Smooth muscle cell of the brain vasculature (primary cell): ENCODE measurements around the gene HPS3.
"Not testable (repeated sequence)": the region's sequence is repeated elsewhere in the genome, so short reads cannot be mapped to it uniquely, and the experiment has no call there.

ENCODE experiments used
- DNase-seq: peaks from one replicate; pipeline ENCODE4 v3.0.0-alpha.2; 2012; ENCODE audit warnings: low read depth, low spot score

Gene HPS3, protein sequence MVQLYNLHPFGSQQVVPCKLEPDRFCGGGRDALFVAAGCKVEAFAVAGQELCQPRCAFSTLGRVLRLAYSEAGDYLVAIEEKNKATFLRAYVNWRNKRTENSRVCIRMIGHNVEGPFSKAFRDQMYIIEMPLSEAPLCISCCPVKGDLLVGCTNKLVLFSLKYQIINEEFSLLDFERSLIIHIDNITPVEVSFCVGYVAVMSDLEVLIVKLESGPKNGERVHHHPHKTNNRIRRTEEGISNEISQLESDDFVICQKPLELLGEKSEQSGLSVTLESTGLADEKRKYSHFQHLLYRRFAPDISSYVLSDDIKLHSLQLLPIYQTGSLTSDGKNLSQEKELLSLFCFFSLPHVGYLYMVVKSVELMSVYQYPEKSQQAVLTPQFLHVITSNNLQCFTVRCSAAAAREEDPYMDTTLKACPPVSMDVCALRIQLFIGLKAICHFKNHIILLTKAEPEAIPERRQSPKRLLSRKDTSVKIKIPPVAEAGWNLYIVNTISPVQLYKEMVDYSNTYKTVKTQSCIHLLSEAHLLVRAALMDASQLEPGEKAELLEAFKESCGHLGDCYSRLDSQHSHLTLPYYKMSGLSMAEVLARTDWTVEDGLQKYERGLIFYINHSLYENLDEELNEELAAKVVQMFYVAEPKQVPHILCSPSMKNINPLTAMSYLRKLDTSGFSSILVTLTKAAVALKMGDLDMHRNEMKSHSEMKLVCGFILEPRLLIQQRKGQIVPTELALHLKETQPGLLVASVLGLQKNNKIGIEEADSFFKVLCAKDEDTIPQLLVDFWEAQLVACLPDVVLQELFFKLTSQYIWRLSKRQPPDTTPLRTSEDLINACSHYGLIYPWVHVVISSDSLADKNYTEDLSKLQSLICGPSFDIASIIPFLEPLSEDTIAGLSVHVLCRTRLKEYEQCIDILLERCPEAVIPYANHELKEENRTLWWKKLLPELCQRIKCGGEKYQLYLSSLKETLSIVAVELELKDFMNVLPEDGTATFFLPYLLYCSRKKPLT

DNA sequence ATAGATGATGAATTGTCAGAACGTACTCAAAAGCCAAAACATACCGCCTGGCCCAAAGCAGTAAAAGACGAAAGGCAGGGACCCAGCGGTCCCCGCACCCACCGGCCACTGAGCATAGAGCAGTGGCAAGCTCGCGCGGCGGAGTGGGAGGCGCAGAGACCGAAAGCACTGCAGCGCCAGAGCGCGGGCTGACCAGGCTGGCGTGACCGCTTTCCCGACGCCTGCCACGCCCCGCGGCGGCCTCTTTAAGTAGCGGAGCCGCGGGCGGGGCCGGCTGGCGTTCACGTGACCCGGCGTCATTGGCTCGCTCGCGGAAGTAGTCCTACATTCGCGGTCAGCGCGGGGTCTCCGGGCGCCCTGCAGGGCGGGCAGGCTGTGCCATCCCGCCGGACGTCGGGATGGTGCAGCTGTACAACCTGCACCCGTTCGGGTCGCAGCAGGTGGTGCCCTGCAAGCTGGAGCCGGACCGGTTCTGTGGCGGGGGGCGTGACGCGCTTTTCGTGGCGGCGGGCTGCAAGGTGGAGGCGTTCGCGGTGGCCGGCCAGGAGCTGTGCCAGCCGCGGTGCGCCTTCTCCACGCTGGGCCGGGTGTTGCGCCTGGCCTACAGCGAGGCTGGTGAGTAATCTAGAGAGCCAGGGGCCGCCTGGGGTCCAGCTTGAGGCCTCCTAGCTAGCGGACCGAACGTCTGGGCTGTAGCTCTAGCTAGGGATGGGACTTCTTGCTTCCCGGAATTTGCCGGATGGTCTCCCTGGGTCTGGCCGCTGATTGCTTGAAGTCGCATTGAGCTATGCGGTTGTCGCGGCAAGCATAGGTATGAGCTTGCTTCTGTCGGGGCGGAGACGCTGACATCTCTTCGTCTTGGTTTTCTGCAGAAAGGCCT, at the start of gene HPS3:
Gene HPS3, plus strand, starts transcription at position 313 of the 880 bp plus-strand sequence. Its CDS starts 86 bp downstream, at position 399.
- peak; percentile 75 for DNase-seq

GRCh38 chr3:149080011-149080698, 49.3 kb upstream of the HPS3 start:
- no peak for DNase-seq

DNA sequence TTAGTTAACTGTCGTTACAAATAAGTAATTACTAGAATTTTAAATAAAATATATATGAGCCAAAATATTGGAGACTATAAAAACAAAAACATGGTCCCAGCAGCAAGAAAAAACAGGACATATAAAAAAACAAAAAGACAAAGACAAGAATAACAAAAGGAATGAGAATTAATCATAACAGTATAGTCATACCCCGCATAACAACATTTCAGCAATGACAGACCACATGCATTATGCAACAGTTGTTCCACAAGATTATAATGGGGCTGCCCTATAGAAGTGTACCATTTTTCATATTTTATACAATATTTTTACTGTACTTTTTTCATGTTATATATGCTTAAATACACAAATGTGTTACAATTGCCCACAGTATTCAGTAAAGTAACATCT, 48.7 kb upstream of the HPS3 start:
- DNase-seq = no peak

- no peak for DNase-seq
These were observed 47.7 kb upstream of the HPS3 start for GRCh38 chr3:149081772-149082171.

GRCh38 chr3:149085828-149086231, 43.6 kb upstream of the HPS3 start:
- DNase-seq = peak; percentile 12

- peak; percentile 93 for DNase-seq
These were observed 43.0 kb upstream of the HPS3 start, which contains the start of gene HLTF for GRCh38 chr3:149086232-149086988. Gene HLTF, minus strand, starts transcription at chr3:149086533. Its CDS starts 197 bp downstream, at chr3:149086336.

GRCh38 chr3:149087208-149087607, 42.2 kb upstream of the HPS3 start:
- DNase-seq = no peak

- no peak for DNase-seq
These were observed 40.0 kb upstream of the HPS3 start for GRCh38 chr3:149089395-149089794.

DNA sequence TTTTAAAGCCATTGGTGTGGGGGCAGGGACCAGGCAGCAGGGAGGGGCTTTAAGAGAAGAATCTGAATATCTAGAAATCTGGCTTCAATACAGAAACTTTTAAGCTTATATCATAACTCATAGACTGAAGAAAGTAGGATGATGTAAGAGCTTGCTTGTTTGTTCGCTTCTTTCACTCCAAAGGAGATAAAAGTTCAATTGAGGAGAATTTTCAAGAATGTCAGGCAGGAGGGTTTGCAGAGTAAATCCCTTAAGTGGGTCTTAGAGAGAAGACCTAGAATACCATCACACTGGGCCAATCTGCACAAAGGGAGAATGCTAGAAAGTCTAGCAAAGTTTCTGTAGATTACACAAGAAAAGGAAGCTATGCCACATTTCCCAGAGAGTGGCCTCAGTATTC, 39.0 kb upstream of the HPS3 start:
- DNase-seq = no peak

GRCh38 chr3:149090907-149091306, 38.5 kb upstream of the HPS3 start:
- no peak for DNase-seq

DNA sequence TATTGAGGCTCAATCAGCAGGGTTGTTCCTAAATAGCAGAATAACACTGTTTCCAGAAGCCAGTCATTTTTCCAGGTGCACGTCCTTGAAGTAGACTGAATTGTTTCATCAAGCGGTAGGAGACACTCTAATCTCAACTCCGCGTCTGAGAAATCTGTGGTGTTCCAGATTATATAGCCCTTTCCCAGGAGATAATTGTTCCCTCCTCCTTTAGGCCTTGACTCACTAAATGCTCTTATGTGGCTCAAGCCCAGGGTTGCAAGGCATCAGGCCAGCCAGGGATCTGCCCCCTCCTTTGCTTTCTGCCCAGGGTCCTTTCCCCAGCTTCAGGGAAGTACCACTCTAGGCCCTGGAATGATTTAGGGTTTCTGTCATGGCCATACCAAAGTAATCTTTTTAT, 37.5 kb upstream of the HPS3 start:
- no peak for DNase-seq

GRCh38 chr3:149095487-149095886, 34.0 kb upstream of the HPS3 start:
- no peak for DNase-seq

DNA sequence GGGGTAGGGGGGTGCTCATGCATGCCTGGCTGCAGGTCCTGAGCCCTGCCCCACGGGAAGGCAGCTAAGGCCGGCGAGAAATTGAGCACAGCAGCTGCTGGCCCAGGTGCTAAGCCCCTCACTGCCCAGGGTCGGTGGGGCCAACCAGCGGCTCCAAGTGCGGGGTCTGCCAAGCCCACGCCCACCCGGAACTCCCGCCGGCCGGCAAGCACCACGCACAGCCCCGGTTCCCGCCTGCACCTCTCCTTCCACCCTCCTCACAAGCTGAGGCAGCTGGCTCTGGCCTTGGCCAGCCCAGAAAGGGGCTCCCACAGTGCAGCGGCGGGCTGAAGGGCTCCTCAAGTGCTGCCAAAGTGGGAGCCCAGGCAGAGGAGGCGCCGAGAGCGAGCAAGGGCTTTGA, 31.5 kb upstream of the HPS3 start:
- not testable (repeated sequence) for DNase-seq

DNA sequence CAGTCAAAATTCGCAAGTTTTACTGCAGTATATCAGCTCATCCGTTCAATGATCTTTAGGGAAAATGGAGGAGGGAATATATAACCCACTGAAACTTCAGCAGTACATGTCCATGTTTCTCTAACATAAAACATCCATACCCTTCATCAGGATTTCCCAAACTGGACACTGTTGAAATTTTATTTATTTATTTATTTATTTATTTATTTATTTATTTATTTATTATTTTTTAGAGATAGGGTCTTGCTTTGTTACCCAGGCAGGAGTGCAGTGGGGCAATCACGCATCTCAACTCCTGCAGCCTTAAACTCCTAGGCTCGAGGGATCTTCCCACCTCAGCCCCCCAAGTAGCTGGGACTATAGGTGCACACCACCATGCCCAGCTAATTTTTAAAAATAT, 28.3 kb upstream of the HPS3 start:
- DNase-seq = no peak

GRCh38 chr3:149101641-149102040, 27.8 kb upstream of the HPS3 start:
- DNase-seq = no peak

DNA sequence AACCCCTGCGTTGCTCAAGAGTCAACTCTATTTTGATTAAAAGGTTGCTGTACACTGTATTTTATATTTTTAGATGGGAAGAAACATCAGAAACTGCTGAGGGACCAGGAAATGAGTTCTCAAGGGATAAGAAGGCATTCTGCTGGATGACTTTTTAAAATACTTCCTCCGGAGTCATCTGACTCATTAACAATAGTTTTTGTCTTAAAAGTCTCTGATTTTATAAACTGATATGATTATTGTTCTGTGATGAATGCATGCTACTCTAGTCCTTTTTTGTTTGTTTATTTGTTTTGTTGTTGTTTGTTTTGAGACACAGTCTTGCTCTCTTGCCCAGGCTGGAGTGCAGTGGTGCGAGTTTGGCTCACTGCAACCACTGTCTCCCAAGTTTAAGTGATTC, 25.0 kb upstream of the HPS3 start:
- no peak for DNase-seq

GRCh38 chr3:149114458-149114857, 15.0 kb upstream of the HPS3 start:
- no peak for DNase-seq

DNA sequence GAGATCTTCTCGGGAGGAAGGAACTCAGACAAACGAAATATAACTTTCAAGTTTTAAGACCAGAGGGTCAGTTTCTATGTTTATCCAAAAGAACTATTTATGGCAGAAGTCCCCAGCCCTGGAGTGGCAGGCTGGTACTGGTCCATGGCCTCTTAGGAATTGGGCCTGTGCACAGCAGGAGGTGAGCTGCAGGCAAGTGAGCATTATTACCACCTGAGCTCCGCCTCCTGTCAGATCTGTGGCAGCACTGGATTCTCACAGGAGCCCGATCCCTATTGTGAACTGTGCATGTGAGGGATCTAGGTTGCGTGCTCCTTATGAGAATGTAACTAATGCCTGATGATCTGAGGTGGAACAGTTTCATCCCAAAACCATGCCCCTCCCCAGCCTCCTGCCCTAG, 14.3 kb upstream of the HPS3 start:
- DNase-seq = no peak

GRCh38 chr3:149118724-149119123, 10.7 kb upstream of the HPS3 start:
- no peak for DNase-seq

DNA sequence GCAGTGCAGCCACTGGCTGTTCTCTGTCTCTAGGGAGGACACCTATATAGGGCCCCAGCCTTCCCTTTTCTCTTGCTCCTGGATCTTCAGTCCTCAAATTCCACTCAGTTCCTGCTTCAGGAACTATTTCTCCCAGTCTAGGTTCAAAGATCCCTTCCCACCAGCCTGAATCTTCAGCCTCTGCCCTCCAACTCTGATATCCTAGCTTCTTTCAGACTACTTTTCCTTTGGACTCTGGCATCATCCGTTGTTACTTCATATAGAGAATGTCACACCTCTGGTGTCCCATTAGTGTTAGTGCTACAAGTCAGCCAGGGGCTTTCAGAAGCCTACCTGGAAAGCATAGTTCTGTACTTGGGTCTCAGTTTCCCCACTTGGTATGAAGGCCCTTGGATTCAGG, 10.0 kb upstream of the HPS3 start:
- no peak for DNase-seq
